Cardiac fibroblast (primary cell): ENCODE data around the gene MCM5.

Source experiments
- DNase-seq, 2 donors: peaks; one replicate each; pipeline versions ENCODE4 v3.0.0 to v3.0.0-alpha.2; 2010; ENCODE audit warnings: low read depth in 2 of 2
- H3K4me3 ChIP-seq, 2 donors: replicated peaks in 1 of 2; 1 replicate in 1 of 2; 2 replicates in 1 of 2; pipeline ENCODE4 v1.5.1; 2011; ENCODE audit warnings: low read depth in 2 of 2, low read length in 2 of 2, mild to moderate bottlenecking in 2 of 2, moderate library complexity in 1 of 2
- CTCF ChIP-seq: IDR thresholded peaks from one replicate; pipeline ENCODE4 v1.5.1; 2011; ENCODE audit warnings: low read depth, mild to moderate bottlenecking, low read length, inconsistent platforms

The MCM5 gene

GRCh38 chr22:35422145-35422544 is 22.2 kb downstream of the MCM5 start:
- no peak for TF ChIP-seq CTCF
- no peak overlapping the region for H3K4me3 ChIP-seq
- no peak for DNase-seq

DNA sequence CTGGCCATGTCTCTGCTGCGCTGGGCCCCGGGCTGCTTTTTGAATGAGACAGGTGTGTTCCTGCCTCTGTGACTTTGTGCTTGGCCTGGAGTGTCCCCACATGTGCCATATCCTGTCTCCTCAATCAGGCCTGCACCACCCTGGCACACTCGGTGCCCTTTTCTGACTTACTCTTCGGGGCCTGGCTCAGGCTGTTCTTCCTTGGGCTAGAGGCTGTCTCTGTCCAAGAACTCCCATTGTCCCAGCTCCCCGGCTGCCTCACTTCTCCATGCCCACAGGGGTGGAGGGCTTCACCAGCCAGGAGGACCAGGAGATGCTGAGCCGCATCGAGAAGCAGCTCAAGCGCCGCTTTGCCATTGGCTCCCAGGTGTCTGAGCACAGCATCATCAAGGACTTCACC is 23.0 kb downstream of the MCM5 start:
- no peak for DNase-seq
- no peak for TF ChIP-seq CTCF
- no peak overlapping the region for H3K4me3 ChIP-seq

DNA sequence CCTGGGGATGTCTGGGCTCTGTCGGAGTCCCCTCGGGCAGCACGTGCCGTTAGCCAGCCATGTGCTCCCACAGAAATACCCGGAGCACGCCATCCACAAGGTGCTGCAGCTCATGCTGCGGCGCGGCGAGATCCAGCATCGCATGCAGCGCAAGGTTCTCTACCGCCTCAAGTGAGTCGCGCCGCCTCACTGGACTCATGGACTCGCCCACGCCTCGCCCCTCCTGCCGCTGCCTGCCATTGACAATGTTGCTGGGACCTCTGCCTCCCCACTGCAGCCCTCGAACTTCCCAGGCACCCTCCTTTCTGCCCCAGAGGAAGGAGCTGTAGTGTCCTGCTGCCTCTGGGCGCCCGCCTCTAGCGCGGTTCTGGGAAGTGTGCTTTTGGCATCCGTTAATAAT is 24.1 kb downstream of the MCM5 start:
- no peak for TF ChIP-seq CTCF
- no peak for DNase-seq
- H3K4me3 ChIP-seq, result no peak overlapping the region

DNA sequence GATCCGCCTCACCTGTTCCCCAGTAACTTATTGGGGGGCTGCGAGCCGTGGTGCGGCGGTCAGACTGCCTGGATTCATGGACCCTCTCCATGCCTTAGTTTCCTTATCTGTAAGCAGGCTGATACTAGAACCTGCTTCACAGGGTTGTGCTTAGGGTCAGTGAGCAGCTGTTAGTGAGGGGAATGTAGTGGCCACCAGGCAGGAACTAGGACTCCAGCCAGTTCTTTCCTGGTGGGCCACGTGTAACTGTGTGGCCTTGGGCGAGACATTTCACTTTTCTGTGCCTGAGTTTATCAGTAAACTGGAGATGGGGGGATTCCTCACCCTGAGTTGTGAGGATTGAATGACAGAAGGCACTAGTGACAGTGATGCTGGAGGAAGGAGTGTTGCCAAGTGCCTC is 24.8 kb downstream of the MCM5 start:
- DNase-seq, result no peak
- no peak overlapping the region for H3K4me3 ChIP-seq
- TF ChIP-seq CTCF, result no peak

DNA sequence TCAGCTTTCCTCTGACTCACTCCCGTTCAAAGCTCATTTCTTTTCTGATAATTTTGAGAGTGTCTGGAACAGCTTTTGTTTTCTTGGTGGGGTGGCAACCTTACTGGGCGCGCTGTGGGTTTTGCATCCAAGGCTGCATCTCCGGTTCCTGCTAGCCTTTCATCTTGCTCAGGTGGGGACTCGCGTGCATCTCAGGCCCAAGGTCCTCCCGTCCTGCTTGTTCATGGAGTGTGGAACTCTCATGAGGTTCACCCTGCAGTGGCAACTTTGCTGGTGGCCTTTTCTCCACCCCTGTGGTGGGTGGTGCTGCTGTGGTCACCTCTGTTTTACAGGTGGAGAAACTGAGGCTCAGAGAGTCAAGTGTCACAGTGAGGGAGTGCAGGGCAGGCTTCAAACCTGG is 25.6 kb downstream of the MCM5 start:
- no peak overlapping the region for H3K4me3 ChIP-seq
- TF ChIP-seq CTCF, result no peak

DNA sequence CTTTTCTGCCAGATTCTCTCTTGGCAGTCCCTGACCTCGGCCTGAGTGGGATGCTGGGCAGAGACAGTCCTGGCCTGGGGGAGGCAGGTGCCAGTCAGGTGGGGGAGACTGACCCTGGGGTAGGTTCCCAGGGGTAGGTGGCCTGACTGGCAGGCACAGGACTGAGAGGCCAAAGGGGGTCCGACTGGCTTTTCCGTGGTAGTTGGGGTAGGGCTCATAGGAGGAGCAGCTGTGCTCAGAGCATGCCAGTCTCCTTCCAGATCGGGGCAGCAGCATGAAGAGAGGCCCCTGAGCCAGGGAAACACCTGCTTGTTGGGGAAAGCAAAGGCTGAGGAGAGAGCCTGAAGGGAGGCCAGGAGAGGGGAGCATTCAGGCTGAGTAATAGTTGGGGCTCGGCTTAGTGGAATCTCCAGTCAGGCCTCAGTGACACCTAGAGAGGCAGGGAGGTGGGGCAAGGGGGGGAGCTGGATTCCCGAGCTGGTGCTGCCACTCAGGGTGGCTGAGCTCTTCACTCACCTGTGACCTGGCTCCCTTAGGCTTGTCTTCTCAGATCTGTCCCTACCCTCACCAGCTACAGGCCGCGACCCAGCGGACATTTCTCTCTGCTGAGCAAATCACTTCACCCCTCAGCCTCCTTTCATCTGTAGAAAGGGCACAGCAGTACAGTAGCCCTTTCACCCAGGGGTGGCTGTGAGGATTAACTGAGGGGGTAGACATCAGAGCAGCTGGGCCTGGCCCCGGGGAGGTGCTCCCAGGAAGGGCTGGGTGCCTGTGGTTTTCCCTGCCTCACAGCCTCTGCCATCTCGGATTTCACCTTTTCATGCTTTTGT is 26.2 kb downstream of the MCM5 start:
- DNase-seq, result no peak
- no peak for TF ChIP-seq CTCF
- no peak overlapping the region for H3K4me3 ChIP-seq

More for the DNA sequence above, 25.6 kb downstream of the MCM5 start:
- no peak for DNase-seq

GRCh38 chr22:35426801-35427140 is 26.8 kb downstream of the MCM5 start:
- H3K4me3 ChIP-seq, result no peak overlapping the region
- no peak for DNase-seq
- TF ChIP-seq CTCF, result no peak
